Measurements from ENCODE around the gene FCRL2.

The FCRL2 gene

DNA sequence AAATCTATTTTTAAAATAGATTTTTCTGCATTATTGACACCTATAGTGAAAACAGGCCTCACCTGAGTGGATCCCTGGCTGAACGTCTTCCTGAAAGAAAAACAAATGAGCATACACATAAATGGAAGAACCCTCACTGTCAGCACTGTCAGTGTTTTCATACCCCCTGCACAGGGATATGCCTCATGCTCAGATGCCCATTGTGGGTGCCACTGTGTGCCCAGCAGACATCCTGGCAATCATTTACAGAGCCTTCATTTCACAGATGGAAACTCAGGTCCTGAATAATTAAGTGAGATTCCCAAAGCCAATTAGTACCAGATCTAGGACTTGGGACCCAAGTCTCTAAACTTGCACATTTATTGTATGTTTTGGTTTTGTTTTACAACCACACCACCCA, 23.1 kb upstream of the FCRL2 start:
- TF ChIP-seq, protein P1, sequence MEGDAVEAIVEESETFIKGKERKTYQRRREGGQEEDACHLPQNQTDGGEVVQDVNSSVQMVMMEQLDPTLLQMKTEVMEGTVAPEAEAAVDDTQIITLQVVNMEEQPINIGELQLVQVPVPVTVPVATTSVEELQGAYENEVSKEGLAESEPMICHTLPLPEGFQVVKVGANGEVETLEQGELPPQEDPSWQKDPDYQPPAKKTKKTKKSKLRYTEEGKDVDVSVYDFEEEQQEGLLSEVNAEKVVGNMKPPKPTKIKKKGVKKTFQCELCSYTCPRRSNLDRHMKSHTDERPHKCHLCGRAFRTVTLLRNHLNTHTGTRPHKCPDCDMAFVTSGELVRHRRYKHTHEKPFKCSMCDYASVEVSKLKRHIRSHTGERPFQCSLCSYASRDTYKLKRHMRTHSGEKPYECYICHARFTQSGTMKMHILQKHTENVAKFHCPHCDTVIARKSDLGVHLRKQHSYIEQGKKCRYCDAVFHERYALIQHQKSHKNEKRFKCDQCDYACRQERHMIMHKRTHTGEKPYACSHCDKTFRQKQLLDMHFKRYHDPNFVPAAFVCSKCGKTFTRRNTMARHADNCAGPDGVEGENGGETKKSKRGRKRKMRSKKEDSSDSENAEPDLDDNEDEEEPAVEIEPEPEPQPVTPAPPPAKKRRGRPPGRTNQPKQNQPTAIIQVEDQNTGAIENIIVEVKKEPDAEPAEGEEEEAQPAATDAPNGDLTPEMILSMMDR (IDR thresholded peaks at IDR 0.05; ENCODE audit: low read depth, low read length), result no peak
- no peak overlapping the region for H3K4me3 ChIP-seq (ENCODE audit: low read depth, low read length)

DNA sequence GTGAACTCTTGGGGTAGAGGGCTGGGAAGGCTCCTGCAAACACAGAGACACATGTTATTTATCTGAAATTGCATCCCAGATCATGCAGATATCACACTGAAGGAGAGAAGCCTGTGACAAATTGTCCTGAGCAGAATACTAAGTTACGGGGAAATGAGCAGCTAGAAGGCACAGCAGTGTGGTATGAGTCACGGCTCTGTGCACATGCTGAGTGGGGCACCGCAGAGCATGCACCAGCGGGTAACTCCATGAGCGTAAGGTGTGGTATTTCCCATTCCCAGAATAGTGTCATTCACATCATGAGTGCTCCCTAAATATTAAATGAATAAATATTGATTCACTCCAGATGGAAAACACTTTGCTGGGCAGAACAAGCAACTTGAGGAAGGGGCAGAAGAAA, 21.3 kb upstream of the FCRL2 start:
- H3K4me3 ChIP-seq (ENCODE audit: low read depth, low read length), result no peak overlapping the region
- TF ChIP-seq, protein P1 (IDR thresholded peaks at IDR 0.05; ENCODE audit: low read depth, low read length), result no peak

DNA sequence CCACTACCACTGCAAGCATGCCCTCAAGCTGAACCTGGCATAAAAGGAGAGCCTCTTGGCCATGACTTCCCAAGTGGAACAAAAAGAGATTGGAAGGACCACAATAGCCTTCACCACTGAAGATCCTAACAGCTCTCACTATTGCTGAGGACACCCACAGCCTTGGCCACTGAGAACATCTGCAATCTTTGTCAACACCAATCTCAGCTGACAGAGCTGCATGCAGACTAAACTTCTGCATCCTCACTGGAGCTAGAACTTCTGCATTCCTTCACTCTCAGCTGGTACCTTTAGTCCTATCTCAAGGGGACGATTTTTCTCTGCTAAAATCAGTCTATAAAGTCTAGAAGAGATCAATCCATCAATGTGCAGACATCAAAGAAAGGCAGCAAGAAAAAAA, 8.3 kb upstream of the FCRL2 start:
- H3K4me3 ChIP-seq (ENCODE audit: low read depth, low read length), result no peak overlapping the region
- TF ChIP-seq, protein P1 (IDR thresholded peaks at IDR 0.05; ENCODE audit: low read depth, low read length), result no peak

DNA sequence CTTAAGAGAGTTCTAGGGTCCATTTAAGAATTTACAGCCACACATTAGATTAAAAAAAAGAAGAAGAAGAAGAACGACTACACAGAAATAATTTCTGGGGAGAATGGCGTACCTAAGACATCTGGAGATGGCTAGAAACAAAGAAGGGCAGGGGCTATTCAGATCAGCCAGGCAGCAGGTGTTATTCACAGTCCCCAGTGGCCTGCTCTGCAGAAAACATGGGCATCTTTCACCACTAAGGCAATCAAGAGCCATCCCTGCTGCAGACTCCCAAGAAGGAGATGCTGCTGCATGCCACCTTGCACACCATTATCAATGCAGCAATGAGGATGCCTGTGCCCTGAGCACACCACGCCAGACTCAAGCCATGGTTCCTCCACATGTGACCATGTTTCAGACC, 7.9 kb upstream of the FCRL2 start:
- TF ChIP-seq, protein P1 (IDR thresholded peaks at IDR 0.05; ENCODE audit: low read depth, low read length), result no peak
- H3K4me3 ChIP-seq (ENCODE audit: low read depth, low read length), result no peak overlapping the region

DNA sequence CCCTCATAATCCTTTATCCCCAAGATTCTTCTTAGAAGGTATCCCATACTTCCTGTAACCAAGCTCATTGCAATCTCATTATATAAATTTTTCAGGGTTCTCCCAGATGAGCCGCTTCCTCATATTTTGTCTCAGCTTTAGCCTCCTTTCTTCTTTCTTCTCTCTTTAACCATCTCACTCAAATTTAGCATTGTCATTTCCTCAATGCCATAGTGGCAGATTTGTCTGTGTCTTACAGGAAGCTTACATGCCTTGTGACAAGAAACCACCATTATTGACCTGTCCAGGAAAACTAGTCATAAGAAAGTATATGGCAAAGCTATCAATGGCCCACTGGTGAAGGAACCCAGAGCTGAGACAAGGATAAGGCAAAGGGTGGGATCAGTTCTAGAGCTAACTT, 6.0 kb upstream of the FCRL2 start:
- no peak overlapping the region for H3K4me3 ChIP-seq (ENCODE audit: low read depth, low read length)
- TF ChIP-seq, protein P1 (IDR thresholded peaks at IDR 0.05; ENCODE audit: low read depth, low read length), result no peak

DNA sequence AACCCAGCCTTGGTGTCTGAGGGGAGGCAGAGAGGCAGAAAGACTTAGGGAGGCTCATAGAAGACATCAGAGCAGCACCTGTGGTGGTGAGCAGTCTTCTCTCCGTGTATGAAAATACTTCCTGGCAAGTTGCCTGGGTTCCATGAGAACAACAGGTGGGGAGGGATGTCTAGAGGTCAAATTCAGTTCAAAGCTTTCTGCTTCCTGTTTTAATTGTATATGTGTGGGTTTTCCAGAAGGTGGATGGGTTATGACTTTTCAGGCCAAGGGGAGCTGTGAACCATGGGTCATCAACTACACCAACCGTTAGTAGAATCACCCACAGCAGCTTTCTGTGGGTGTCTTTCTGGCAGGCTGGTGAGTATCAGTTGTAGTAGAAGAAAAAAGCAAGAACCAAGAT, 4.1 kb upstream of the FCRL2 start:
- TF ChIP-seq, protein P1 (IDR thresholded peaks at IDR 0.05; ENCODE audit: low read depth, low read length), result no peak
- no peak overlapping the region for H3K4me3 ChIP-seq (ENCODE audit: low read depth, low read length)

DNA sequence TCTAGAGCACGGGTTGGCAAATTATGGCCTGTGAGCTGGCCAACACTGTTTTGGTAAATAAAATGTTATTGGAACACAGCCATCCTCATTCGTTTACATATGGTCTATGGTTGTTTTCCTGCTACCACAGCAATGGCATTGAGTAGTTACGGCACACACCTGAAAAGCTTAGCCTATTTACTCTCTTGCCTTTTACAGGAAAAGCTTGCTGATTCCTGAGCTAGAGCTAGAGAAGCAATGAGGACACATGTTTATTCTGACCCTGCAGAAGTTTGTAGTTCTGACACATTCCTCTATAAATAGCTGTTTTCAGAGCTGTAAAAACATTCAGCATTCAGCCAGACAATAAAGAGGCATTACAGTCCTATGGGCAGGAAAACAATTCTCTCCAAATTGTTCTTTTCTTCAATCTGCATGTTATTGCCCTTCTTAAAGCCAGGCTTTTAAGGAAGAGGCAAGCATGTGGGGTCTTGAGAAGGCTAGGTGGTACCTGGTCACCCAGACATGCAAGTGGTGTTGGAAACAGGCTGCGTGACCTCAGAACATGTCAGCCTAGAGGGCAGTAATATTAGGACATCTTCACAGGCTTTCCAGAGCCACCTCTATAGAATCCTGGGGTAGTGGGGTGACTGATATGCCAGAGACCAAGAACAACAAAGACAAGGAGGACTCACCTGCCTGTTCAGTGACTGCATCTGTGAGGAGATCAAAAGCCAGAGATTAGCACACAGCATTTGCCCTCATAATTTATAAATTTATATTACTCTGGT, 1.6 kb downstream of the FCRL2 start:
- no peak overlapping the region for H3K4me3 ChIP-seq (ENCODE audit: low read depth, low read length)
- TF ChIP-seq, protein P1 (IDR thresholded peaks at IDR 0.05; ENCODE audit: low read depth, low read length), result no peak
